HepG2 (cell line): Measurements from ENCODE around the gene MTRF1. TPM values are rescaled to one million over a fixed set of nuclear protein-coding genes. Genes with fewer than 3 reads are reported as not detected.

Source experiments
- ARID4A ChIP-seq: sonication (generic); formaldehyde crosslinking; IDR thresholded peaks from 2 replicates; pipeline ENCODE4 v1.5.0; 2020; ENCODE audit warnings: mild to moderate bottlenecking, missing genetic modification reagents, borderline replicate concordance
- ASH2L ChIP-seq: fragments of 300-600, 200-600 bp; sonication (generic); IDR thresholded peaks from 2 replicates; pipeline ENCODE4 v1.7.0; 2017; ENCODE audit warnings: low read depth, mild to moderate bottlenecking, moderate library complexity, mixed read lengths, low read length; ENCODE audit not compliant: insufficient read length
- CAMTA2 ChIP-seq: sonication (generic); formaldehyde crosslinking; IDR thresholded peaks from 2 replicates; pipeline ENCODE4 v1.4.0; 2020; ENCODE audit warnings: mild to moderate bottlenecking, missing genetic modification reagents, borderline replicate concordance
- DMAP1 ChIP-seq: IDR thresholded peaks from 2 replicates; pipeline ENCODE4 v1.6.1; 2016
- KLF16 ChIP-seq, 2 experiments: sonication (generic) in 1 of 2; formaldehyde crosslinking in 1 of 2; IDR thresholded peaks; 2 replicates each; pipeline versions ENCODE4 v1.6.1 to v1.8.0; 2016 to 2023; ENCODE audit warnings: missing genetic modification reagents in 2 of 2, missing compliant biosample characterization in 1 of 2
- KLF9 ChIP-seq: IDR thresholded peaks from 2 replicates; pipeline ENCODE4 v1.6.1; 2016; ENCODE audit warnings: low read depth
- MLLT10 ChIP-seq: sonication (generic); formaldehyde crosslinking; IDR thresholded peaks from 2 replicates; pipeline ENCODE4 v1.4.0; 2020; ENCODE audit warnings: missing genetic modification reagents
- PCBP1 ChIP-seq: fragments of 200-400 bp; formaldehyde crosslinking; IDR thresholded peaks from 2 replicates; pipeline ENCODE4 v1.6.1; 2017; ENCODE audit warnings: mild to moderate bottlenecking, low read depth, low read length, borderline replicate concordance
- PHF20 ChIP-seq: sonication (generic); formaldehyde crosslinking; IDR thresholded peaks from 2 replicates; pipeline ENCODE4 v1.5.0; 2020; ENCODE audit warnings: mild to moderate bottlenecking, missing genetic modification reagents
- TRAFD1 ChIP-seq: sonication (generic); formaldehyde crosslinking; IDR thresholded peaks from 2 replicates; pipeline ENCODE4 v1.5.1; 2020; ENCODE audit warnings: missing genetic modification reagents, mild to moderate bottlenecking, borderline replicate concordance
- TSC22D2 ChIP-seq: sonication (generic); formaldehyde crosslinking; IDR thresholded peaks from 2 replicates; pipeline ENCODE4 v1.5.1; 2020; ENCODE audit warnings: missing genetic modification reagents, mild to moderate bottlenecking, borderline replicate concordance
- ZBTB43 ChIP-seq: sonication (generic); formaldehyde crosslinking; conservative IDR thresholded peaks from 2 replicates; pipeline ENCODE4 v1.4.0; 2020; ENCODE audit warnings: missing genetic modification reagents
- ZBTB44 ChIP-seq: sonication (generic); formaldehyde crosslinking; IDR thresholded peaks from 2 replicates; pipeline ENCODE4 v1.4.0; 2020; ENCODE audit warnings: missing genetic modification reagents
- ZNF382 ChIP-seq: sonication (generic); formaldehyde crosslinking; IDR thresholded peaks from 2 replicates; pipeline ENCODE4 v1.5.0; 2020; ENCODE audit warnings: missing genetic modification reagents, mild to moderate bottlenecking, borderline replicate concordance
- ZNF510 ChIP-seq: sonication (generic); formaldehyde crosslinking; IDR thresholded peaks from 2 replicates; pipeline ENCODE4 v1.4.0; 2020; ENCODE audit warnings: low read depth, mild to moderate bottlenecking, missing genetic modification reagents
- ZNF563 ChIP-seq: sonication (generic); formaldehyde crosslinking; IDR thresholded peaks from 2 replicates; pipeline ENCODE4 v1.8.0; 2022; ENCODE audit warnings: mild to moderate bottlenecking, moderate library complexity, missing genetic modification reagents
- ZNF614 ChIP-seq: IDR thresholded peaks from 2 replicates; pipeline ENCODE4 v1.6.1; 2018; ENCODE audit warnings: missing biosample characterization, missing genetic modification reagents, inconsistent platforms, borderline replicate concordance
- ZNF792 ChIP-seq: IDR thresholded peaks from 2 replicates; pipeline ENCODE4 v1.6.1; 2016
- ZNF816 ChIP-seq: sonication (generic); formaldehyde crosslinking; IDR thresholded peaks from 2 replicates; pipeline ENCODE4 v1.8.0; 2022; ENCODE audit warnings: missing genetic modification reagents, mild to moderate bottlenecking, borderline replicate concordance
- ZNF841 ChIP-seq: sonication (generic); formaldehyde crosslinking; IDR thresholded peaks from 2 replicates; pipeline ENCODE4 v1.8.1; 2023; ENCODE audit warnings: missing genetic modification reagents, borderline replicate concordance
- polyA plus RNA-seq, 8 experiments: library from polyadenylated mRNA; depleted of rRNA in 3 of 8; stranded (reverse) in 7 of 8; unstranded in 1 of 8; fragments of >200 nt; fragmentation: Illumina TruSeq in 4 of 8; extraction: Trizol in 4 of 8; gene quantifications; 2 replicates each; pipeline versions ENCODE4 v1.2.1 to v1.2.3, GENCODE V29; 2011 to 2016; ENCODE audit warnings: low read depth in 4 of 8, missing spikeins in 1 of 8, mixed read lengths in 1 of 8; ENCODE audit not compliant: insufficient read depth in 1 of 8
- total RNA-seq, 5 experiments: library from RNA; depleted of rRNA; stranded (reverse); fragments of >200 nt; fragmentation: Illumina TruSeq; extraction: Trizol; gene quantifications; 2 replicates each; pipeline ENCODE4 v1.2.3, GENCODE V29; 2016; ENCODE audit warnings: low read depth in 1 of 5

The MTRF1 gene
- total and polyA plus RNA-seq, 2 of the 13 experiments (the other 11 are each of a cell fraction or from before 2014, with no cell fraction given), result 21.6 to 27.2 TPM

- TF ChIP-seq ARID4A (no peak; the same call in 1 of the 2 replicates), CAMTA2 (0 out of 2 replicates have a peak, but pooled peaks have one; percentile 19), PHF20 (peak; percentile 66; the same call in 1 of the 2 replicates), ZNF510 (CRISPR knock-in tag) (no peak), KLF9 (CRISPR knock-in tag) (no peak), MLLT10 (CRISPR knock-in tag) (no peak), KLF16 (CRISPR knock-in tag; IDR thresholded peaks at IDR 0.05) (peak in 1 of 2 experiments; percentile 43; a peak in 1 of 4 replicates), TRAFD1 (CRISPR knock-in tag) (no peak), TSC22D2 (no peak), ZBTB43 (CRISPR knock-in tag) (no peak), DMAP1 (CRISPR knock-in tag) (no peak; the same call in none of the 2 replicates), ZNF614 (CRISPR knock-in tag) (no peak), ZNF792 (CRISPR knock-in tag) (peak; percentile 81; the same call in 1 of the 2 replicates), ZNF841 (CRISPR knock-in tag) (no peak), PCBP1 (no peak), ZNF563 (CRISPR knock-in tag) (no peak), ASH2L (no peak), ZBTB44 (CRISPR knock-in tag) (no peak), ZNF816 (CRISPR knock-in tag) (no peak), ZNF382 (CRISPR knock-in tag) (no peak)
Observed at GRCh38 chr13:41310963-41311405, 47.6 kb upstream of the MTRF1 start, which contains the start of gene NAA16 (continued).
